GM18526 (cell line): ENCODE data around the gene LGI4.

Experiments used
- POLR2A ChIP-seq: IDR thresholded peaks from 3 replicates; pipeline ENCODE4 v1.6.1; 2011; ENCODE audit not compliant: insufficient read length; ENCODE audit errors: extremely low read depth

LGI4 gene

DNA sequence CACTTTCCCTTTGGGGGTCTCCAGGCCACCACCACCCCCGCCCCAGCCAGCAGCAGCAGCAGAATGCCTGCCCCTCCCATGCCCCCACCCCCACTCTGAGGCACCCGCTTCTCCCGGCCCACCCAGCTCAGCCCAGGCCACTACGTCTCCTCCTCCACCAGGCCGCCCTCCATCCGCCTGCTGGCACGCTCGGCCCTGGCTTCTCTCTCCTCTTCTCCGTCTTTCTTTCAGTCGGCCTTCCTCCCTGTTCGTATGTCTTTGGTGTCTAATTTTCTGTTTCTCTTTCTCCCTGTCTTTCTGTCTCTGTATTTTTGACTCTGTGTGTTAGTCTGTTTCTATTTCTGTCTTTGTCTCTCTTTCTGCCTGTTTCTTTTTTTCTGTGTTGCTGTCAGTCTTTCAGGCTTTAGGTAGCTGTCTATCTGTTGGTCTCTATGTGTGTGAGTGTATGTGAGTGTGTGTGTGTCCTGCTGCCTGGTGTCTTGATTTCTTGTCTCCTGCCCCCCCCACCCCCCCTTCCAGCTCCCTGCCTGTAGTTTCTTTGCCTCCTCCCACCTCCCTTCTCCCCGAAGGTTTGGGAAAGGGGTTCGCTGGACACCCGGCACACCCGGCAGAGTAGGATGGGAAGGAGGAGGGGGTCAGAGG, at the start of gene LGI4:
Gene LGI4, minus strand, starts transcription at position 459 of the 642 bp plus-strand sequence. Its CDS starts 379 bp downstream, at position 80.
- no peak for TF ChIP-seq POLR2A

- TF ChIP-seq POLR2A: no peak
Measured at GRCh38 chr19:35184267-35184666, 49.4 kb upstream of the LGI4 start.

GRCh38 chr19:35181387-35181786, 46.5 kb upstream of the LGI4 start:
- no peak for TF ChIP-seq POLR2A

DNA sequence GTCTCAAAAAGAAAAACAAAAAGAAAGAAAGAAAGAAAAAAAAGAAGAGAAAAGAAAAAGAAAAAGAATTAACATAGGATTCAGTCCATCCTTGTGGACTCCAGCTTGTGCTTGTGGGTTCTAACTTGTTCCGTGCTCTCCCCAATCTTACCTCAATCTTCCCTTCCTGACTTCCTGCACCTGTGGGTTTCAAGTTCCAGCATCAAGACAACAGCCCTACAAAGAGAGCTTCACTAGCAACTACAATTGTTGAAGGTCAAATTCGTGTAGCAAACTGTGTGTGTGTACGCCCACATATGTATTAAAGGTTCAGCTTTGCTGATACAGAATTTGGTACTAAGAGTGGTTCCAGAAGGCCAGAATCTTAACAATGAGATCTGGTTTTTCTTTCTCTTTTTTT, 45.0 kb upstream of the LGI4 start:
- TF ChIP-seq POLR2A: no peak

DNA sequence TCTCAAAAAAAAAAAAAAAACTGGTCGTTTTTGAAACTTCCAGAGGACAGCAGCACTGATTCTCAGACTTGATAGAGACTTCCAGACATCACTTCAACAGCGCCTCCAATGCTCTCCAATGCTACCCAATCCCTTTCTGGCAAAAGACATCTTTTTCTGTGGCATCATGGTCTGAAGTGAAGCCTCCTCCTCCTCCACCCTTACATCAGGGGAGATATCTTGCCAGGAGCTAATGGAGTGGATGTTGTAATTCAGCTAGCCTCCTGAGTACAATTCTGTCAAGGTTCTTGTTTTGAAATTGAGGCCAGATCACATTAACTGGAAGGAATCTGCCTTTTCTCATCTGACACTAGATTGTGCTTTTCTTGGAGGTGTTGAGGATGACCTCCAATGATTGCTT, 43.8 kb upstream of the LGI4 start:
- TF ChIP-seq POLR2A: no peak

DNA sequence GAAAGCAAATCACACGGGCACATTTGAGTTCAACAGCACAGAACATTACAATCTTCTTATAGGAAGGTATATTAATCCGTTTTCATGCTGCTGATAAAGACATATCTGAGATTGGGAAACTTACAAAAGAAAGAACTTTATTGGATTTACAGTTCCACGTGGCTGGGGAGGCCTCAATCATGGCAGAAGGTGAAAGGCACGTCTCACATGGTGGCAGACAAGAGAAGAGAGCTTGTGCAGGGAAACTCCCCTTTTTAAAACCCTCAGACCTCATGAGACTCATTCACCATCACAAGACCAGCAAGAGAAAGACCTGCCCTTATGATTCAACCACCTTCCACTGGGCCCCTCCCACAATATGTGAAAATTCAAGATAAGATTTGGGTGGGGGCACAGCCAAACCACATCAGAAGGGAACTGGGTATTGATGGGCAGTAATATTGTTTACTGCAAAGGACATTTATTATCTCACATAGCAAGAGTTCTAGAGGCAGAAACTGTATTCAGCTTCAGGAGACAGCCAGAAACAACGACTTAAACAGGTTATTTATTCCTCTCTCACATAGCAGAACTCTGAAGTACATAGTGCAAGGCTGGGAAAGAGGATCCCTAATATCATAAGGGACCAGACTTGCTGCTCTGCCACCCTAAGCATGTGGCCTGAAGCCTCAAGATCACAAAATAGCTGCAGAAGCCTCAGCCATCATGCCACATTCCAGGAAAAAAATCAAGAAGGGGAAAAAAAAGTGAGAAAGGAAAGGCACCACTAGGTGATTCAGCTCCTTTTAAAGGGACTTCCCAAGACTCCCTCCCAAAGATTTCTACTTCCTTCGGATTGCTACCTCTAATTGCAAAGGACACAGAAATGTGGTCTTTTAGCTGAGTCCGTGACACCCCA, 42.8 kb upstream of the LGI4 start:
- TF ChIP-seq POLR2A: no peak

DNA sequence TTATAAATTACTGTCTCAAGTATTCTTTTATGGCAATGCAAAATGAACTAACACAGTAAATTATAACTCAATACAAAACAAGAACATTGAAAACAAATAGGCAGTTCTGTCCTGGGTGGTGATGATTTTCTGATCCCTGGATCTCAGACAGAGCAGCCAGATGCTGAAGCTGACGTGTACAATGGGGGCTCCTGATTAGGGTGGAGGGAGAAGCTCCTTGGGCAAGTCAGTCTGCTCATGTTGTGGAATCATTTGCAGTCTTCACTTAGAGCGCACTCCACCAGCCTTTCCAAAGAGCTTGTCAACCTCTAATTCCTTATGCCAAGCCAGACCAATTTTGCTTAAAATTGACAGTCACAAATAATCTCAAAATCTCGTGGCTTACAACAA, 41.3 kb upstream of the LGI4 start:
- TF ChIP-seq POLR2A: no peak

GRCh38 chr19:35174226-35174625, 39.4 kb upstream of the LGI4 start:
- no peak for TF ChIP-seq POLR2A

DNA sequence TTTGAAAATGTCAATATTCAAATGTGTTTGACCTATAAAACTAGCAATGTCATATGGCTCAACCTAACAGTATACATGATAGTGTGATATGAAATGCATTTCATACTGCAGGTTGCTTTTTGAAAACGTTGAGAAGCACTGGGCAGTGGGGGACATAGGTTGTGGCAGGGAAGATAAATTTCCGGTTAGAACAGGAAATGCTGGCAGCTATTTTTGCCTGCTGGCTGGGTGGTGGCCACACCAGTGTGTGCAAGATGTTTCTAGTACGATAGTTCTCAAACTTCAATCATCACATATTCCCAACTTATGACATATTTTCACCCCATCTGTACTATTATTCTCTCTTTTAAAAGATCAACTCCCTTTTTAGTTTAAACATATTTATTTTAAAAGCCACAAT, 36.9 kb upstream of the LGI4 start:
- TF ChIP-seq POLR2A: no peak

DNA sequence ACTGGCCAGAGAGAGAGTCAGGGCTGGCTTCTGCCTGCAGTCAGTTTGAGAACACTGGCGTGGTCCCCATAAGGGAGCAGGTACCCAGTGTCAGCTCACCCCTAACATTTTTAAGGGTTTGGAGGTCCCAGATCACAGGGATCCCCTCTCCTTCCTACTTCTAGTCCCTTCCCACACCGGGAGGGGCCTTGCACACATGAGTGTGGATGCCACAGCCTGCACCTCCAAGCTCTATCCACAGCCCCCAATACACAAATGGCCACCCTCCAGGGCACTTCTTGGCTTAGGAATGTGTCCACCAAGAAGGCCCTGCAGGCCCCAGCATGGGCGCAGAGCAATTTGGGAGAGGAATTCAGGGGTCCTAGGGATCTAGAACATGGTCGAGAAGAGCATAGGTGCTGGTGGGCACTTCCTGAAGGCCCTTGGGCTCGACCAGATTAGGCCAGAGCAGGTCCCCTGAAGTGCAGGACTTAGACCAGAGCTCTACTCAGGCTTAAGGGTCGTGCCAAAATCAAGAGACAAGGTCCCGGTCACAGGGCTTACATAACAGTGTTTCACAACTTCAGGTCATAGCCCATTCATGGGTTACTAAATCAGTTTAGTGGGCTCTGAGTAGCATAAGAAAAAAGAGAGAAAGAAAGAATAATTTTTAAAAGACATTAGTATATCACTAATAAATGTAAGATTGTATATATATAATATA, 35.7 kb upstream of the LGI4 start:
- no peak for TF ChIP-seq POLR2A

GRCh38 chr19:35169221-35169995, 34.5 kb upstream of the LGI4 start:
- no peak for TF ChIP-seq POLR2A

DNA sequence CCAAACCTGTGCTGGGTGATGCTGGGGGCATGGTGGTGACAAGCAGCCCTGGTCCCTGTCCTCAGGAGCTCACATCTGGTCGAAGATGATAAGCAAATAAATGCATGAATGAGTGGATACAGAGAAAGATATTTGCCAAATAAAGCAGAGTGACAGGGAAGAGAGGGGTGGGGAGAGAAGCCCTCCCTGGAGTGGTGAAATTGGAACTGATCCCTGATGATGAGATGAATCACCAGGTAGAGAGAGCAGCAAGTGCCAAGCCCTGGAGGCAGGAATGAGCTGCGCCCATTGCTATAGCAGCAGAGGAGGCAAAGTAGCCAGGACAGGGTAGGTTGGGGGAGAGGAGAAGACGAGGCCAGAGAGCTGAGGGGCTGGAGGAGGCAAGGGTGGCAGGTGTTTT, 33.3 kb upstream of the LGI4 start:
- no peak for TF ChIP-seq POLR2A

DNA sequence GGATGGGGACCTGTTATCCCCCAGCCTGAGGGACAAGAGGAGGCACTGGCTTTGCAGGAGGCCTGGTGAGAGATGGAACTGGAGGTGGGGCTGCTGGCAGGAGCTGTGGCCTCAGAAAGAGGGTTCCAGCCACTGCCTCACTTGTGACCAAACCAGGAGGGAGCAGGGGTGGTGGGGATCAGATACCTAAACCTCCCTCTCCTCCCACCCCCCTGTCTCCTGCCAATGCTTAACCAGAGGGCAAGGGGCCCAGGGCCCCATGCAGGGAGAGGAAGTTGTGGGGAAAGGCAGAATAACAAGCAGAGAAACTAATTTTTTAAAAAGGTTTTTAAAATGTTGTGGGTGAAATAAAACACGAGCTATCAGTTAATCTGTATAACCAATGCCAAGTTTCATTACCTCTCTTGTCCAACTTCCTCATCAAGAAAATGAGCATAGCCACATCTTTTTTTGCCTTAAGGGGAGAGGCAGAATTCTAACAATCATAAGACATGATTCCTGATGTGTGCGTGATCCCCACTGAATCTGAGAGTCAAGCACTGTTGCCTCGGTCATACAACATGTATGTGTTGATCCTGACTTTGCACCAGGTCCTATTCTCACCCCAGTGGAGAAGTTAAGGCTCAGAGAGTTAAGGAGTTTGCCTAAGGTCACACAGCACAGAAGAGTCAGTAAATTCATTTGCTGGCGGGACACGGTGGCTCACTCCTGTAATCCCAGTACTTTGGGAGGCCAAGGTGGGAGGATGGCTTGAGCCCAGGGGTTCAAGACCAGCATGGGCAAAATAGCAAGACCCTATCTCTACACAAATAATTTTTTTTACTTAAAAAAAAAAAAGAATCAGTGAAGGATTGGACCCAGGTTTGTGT, 32.6 kb upstream of the LGI4 start:
- no peak for TF ChIP-seq POLR2A
